ENCODE results near the gene RGPD3. TPM values are rescaled to one million over a fixed set of nuclear protein-coding genes. Genes with fewer than 3 reads are reported as not detected.

RGPD3 gene
- total RNA-seq, 1 experiment from 2014 or later: 0.11 TPM

GRCh38 chr2:106342831-106343251 is 125.4 kb downstream of the RGPD3 start:
- no peak for DNase-seq (ENCODE audit: low read depth)

GRCh38 chr2:106341666-106342065 is 126.5 kb downstream of the RGPD3 start:
- DNase-seq (ENCODE audit: low read depth): no peak

Other genes starting within 250 kb of the RGPD3 start
- gene CD8B2, start 19.0 kb upstream of the RGPD3 start, total RNA-seq (2014; rRNA removed): not detected in 2 replicates

Data from LHCN-M2 (cell line).